GM23338 (cell line): ENCODE measurements around the gene SCN4B. TPM values are rescaled to one million over a fixed set of nuclear protein-coding genes. Genes with fewer than 3 reads are reported as not detected.
A peak's percentile ranks its signal among the peaks of the same experiment; 100 is the strongest.

Experiments
- ATAC-seq: fragments of 200-7000 bp; cut with Tn5 transposase; 3 replicates; pipeline ENCODE4 v1.9.1; 2020
- DNase-seq: peaks from one replicate; pipeline ENCODE4 v3.0.0-alpha.2; 2015; ENCODE audit warnings: low spot score
- H2AFZ ChIP-seq: fragments of 200-600 bp; sonication (generic); 2 replicates; pipeline ENCODE4 v1.8.0; 2016; ENCODE audit warnings: antibody characterized with exemption, mild to moderate bottlenecking, moderate library complexity
- H3F3A ChIP-seq: fragments of 200-600 bp; sonication (generic); replicated peaks from 2 replicates; pipeline ENCODE4 v1.8.0; 2017; ENCODE audit warnings: antibody characterized with exemption, mixed run types, low read depth
- H3K27ac ChIP-seq: fragments of 200-600 bp; sonication (generic); 2 replicates; pipeline ENCODE4 v1.6.1; 2016; ENCODE audit warnings: low read depth
- H3K27me3 ChIP-seq: fragments of 200-600 bp; sonication (generic); 2 replicates; pipeline ENCODE4 v1.8.0; 2016; ENCODE audit warnings: mild to moderate bottlenecking, mixed run types, moderate library complexity; ENCODE audit not compliant: insufficient read depth
- H3K36me3 ChIP-seq: fragments of 200-600 bp; sonication (generic); 2 replicates; pipeline ENCODE4 v1.8.0; 2016; ENCODE audit warnings: mild to moderate bottlenecking; ENCODE audit not compliant: insufficient read depth
- H3K4me1 ChIP-seq: fragments of 200-600 bp; sonication (generic); 2 replicates; pipeline ENCODE4 v1.8.0; 2016; ENCODE audit warnings: mild to moderate bottlenecking, moderate library complexity; ENCODE audit not compliant: insufficient read depth
- H3K4me2 ChIP-seq: fragments of 200-600 bp; sonication (generic); 2 replicates; pipeline ENCODE4 v1.7.1; 2017; ENCODE audit warnings: mixed run types
- H3K4me3 ChIP-seq: fragments of 200-600 bp; sonication (generic); 2 replicates; pipeline ENCODE4 v1.6.1; 2016; ENCODE audit warnings: mixed run types
- H3K79me2 ChIP-seq: fragments of 200-600 bp; sonication (generic); replicated peaks from 2 replicates; pipeline ENCODE4 v1.8.0; 2017; ENCODE audit warnings: mild to moderate bottlenecking; ENCODE audit not compliant: insufficient read depth
- H3K9me2 ChIP-seq: fragments of 200-600 bp; sonication (generic); 2 replicates; pipeline ENCODE4 v1.8.0; 2017; ENCODE audit not compliant: insufficient read depth
- H4K20me1 ChIP-seq: fragments of 200-600 bp; sonication (generic); replicated peaks from 2 replicates; pipeline ENCODE4 v1.8.0; 2017; ENCODE audit warnings: mild to moderate bottlenecking; ENCODE audit not compliant: insufficient read depth
- H3K27ac Mint-ChIP-seq: 2 replicates; pipeline ENCODE4 v1.8.0; 2020; ENCODE audit warnings: inconsistent platforms, mild to moderate bottlenecking, moderate library complexity, mixed read lengths
- H3K27me3 Mint-ChIP-seq: 3 replicates; pipeline ENCODE4 v1.8.0; 2022; ENCODE audit warnings: low read depth, mild to moderate bottlenecking, moderate library complexity, mixed read lengths, inconsistent platforms; ENCODE audit not compliant: insufficient read depth, poor library complexity
- H3K36me3 Mint-ChIP-seq: 3 replicates; pipeline ENCODE4 v1.8.0; 2021; ENCODE audit warnings: low read depth, mild to moderate bottlenecking, inconsistent platforms, moderate library complexity, mixed read lengths
- H3K4me1 Mint-ChIP-seq: 3 replicates; pipeline ENCODE4 v1.8.0; 2020; ENCODE audit warnings: mild to moderate bottlenecking, inconsistent platforms, mixed read lengths
- H3K4me3 Mint-ChIP-seq: 3 replicates; pipeline ENCODE4 v1.8.0; 2021; ENCODE audit warnings: moderate library complexity, mild to moderate bottlenecking, inconsistent platforms, mixed read lengths
- H3K9me3 Mint-ChIP-seq: 3 replicates; pipeline ENCODE4 v1.8.0; 2020; ENCODE audit warnings: moderate library complexity, mild to moderate bottlenecking, inconsistent platforms, mixed read lengths
- CREB1 ChIP-seq: fragments of 250-450 bp; sonication (Bioruptor Pico); IDR thresholded peaks from 2 replicates; pipeline ENCODE4 v1.5.0; 2020; ENCODE audit warnings: low read depth, mild to moderate bottlenecking, moderate library complexity
- CTCF ChIP-seq, 2 experiments: fragments of 200-600 bp in 1 of 2; sonication (generic) in 1 of 2; conservative IDR thresholded peaks; 2 replicates each; pipeline versions ENCODE4 v1.5.1 to v1.6.1; 2016 to 2017; ENCODE audit warnings: antibody characterized with exemption in 2 of 2, low read depth in 2 of 2, mild to moderate bottlenecking in 2 of 2, moderate library complexity in 1 of 2
- ETS1 ChIP-seq: IDR thresholded peaks from 2 replicates; pipeline ENCODE4 v1.6.1; 2016; ENCODE audit warnings: antibody characterized with exemption
- EZH2 ChIP-seq: fragments of 200-600 bp; sonication (generic); IDR thresholded peaks from one replicate; pipeline ENCODE4 v1.8.0; 2017; ENCODE audit warnings: antibody characterized with exemption, mild to moderate bottlenecking, low read depth; ENCODE audit not compliant: unreplicated experiment
- EZH2phosphoT487 ChIP-seq: fragments of 200-600 bp; sonication (generic); IDR thresholded peaks from one replicate; pipeline ENCODE4 v1.8.1; 2018; ENCODE audit warnings: antibody characterized with exemption; ENCODE audit not compliant: unreplicated experiment
- JUNB ChIP-seq: IDR thresholded peaks from one replicate; pipeline ENCODE4 v1.6.1; 2016; ENCODE audit warnings: antibody characterized with exemption; ENCODE audit not compliant: unreplicated experiment
- NANOG ChIP-seq: IDR thresholded peaks from 2 replicates; pipeline ENCODE4 v1.6.1; 2016; ENCODE audit warnings: antibody characterized with exemption, borderline replicate concordance
- POLR2AphosphoS5 ChIP-seq: IDR thresholded peaks from 2 replicates; pipeline ENCODE4 v1.6.1; 2016; ENCODE audit warnings: antibody characterized with exemption, low read depth
- REST ChIP-seq: IDR thresholded peaks from one replicate; pipeline ENCODE4 v1.6.1; 2018; ENCODE audit warnings: antibody characterized with exemption; ENCODE audit not compliant: unreplicated experiment
- STAT1 ChIP-seq: IDR thresholded peaks from one replicate; pipeline ENCODE4 v1.6.1; 2016; ENCODE audit warnings: antibody characterized with exemption; ENCODE audit not compliant: unreplicated experiment
- ZNF331 ChIP-seq: fragments of 250-450 bp; sonication (Bioruptor Pico); IDR thresholded peaks from 2 replicates; pipeline ENCODE4 v1.5.0; 2020; ENCODE audit warnings: low read depth, mild to moderate bottlenecking, moderate library complexity
- ZNF462 ChIP-seq: fragments of 250-450 bp; sonication (Bioruptor Pico); IDR thresholded peaks from 2 replicates; pipeline ENCODE4 v1.5.0; 2020; ENCODE audit warnings: mild to moderate bottlenecking, moderate library complexity
- polyA plus RNA-seq: library from polyadenylated mRNA; unstranded; fragments of >200 nt; fragmentation: Nextera tagmentation; extraction: Ambion mirVana; gene quantifications from 2 replicates; pipeline ENCODE4 v1.2.1, GENCODE V29; 2016
- total RNA-seq: library from RNA; depleted of rRNA; stranded (reverse); fragments of >200 nt; shearing (Covaris generic); gene quantifications from 2 replicates; pipeline ENCODE4 v1.2.3, GENCODE V29; 2014

The SCN4B gene
- total and polyA plus RNA-seq, 2 experiments from 2014 or later: 0.45 to 3.0 TPM

- Histone ChIP-seq H3K27me3 (peaks cover 65% of the 10 kb centered on the region), H3K79me2 (no peaks in the 10 kb centered on the region), H3K4me2 (no peak overlapping the region), H3K9me2 (no peaks in the 10 kb centered on the region), H3K27ac (no peak overlapping the region), H3K4me1 (peaks cover 28% of the 10 kb centered on the region; the same call in 1 of the 2 replicates), H3F3A (no peaks in the 10 kb centered on the region), H3K36me3 (no peaks in the 10 kb centered on the region), H4K20me1 (0 out of 2 replicates have a peak, but pooled peaks cover 3% of the 10 kb centered on the region), H2AFZ (no peak overlapping the region), H3K4me3 (no peak overlapping the region)
- H3K4me3 Mint-ChIP-seq: peak overlapping the region; percentile 0; the same call in 1 of the 3 replicates
- no peaks in the 10 kb centered on the region for H3K9me3 Mint-ChIP-seq
- peaks cover 30% of the 10 kb centered on the region for H3K27me3 Mint-ChIP-seq
- peaks cover 31% of the 10 kb centered on the region for H3K4me1 Mint-ChIP-seq
- H3K36me3 Mint-ChIP-seq: no peaks in the 10 kb centered on the region
- DNase-seq: no peak
- H3K27ac Mint-ChIP-seq: no peak overlapping the region
- TF ChIP-seq EZH2: no peak
- TF ChIP-seq CREB1 (CRISPR knock-in tag): no peak
- no peak for TF ChIP-seq ZNF462 (CRISPR knock-in tag)
- TF ChIP-seq STAT1: no peak
- no peak for TF ChIP-seq REST
- TF ChIP-seq ETS1: no peak
- no peak for TF ChIP-seq JUNB
- TF ChIP-seq NANOG: no peak
- TF ChIP-seq EZH2phosphoT487: no peak
- TF ChIP-seq POLR2AphosphoS5: no peak
- no peak for TF ChIP-seq CTCF (conservative IDR thresholded peaks at IDR 0.05; ENCODE audit: low read depth in 2 of 2)
- no peak for TF ChIP-seq ZNF331
- no peak for ATAC-seq
These were observed 8.0 kb downstream of the SCN4B start for GRCh38 chr11:118144301-118145268.
